ENCODE data around the gene PIP4K2B. TPM values are rescaled to one million over a fixed set of nuclear protein-coding genes. Genes with fewer than 3 reads are reported as not detected.

The PIP4K2B gene
- total and polyA plus RNA-seq, 9 of the 15 experiments (the other 6 are each of a cell fraction or from before 2014, with no cell fraction given) = 3.7 to 29.9 (median 23.0) TPM

DNA sequence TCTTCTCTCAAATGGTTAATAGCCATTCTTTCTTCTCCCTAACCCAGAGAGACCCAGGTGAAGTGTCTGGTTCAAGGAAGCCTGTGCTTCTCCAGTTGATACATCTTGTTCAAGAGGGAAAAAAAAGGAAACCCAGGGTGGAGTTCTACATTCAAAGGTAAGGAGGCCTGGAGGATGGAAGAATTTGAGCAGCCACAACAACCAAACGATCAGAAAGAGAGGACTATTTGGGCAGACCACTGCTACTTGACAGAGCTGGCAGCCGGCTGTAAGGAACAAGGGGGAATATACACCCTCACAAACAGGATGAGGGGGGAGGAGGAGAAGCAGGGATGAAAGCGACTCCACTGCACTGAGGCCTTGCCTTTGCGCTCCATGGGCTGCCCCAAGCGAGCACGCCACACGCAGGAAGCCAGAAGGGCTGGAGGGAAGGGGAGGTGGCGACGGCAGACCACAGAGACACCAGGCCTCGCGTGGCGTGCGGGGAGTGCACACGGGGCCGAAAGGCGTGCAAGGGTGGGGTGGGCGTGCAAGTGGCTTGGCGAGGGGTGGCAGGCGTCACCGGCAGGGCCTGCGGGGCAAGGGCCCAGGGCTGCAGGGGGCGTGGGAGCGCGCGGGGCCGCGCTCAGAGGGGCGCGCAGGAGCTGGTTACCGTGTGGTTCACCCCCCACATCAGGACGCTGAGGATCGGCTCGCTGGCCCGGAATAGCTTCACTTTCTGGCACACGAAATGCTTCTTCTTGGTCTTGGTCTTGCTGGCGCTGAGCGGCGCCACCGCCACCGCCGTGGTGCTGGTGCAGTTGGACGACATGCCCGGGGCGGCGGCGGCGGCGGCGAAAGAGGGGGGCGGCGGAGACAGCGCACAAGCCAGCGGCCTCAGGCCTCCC, 499 bp downstream of the PIP4K2B start (continued):
- no peak for TF ChIP-seq IFI16 (CRISPR knock-in tag; IDR thresholded peaks at IDR 0.05)
- TF ChIP-seq, protein P1, sequence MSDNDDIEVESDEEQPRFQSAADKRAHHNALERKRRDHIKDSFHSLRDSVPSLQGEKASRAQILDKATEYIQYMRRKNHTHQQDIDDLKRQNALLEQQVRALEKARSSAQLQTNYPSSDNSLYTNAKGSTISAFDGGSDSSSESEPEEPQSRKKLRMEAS (CRISPR knock-in tag; IDR thresholded peaks at IDR 0.05) = peak; percentile 65
- TF ChIP-seq KHSRP (IDR thresholded peaks at IDR 0.05) = no peak
- TF ChIP-seq GATAD2B (IDR thresholded peaks at IDR 0.05; ENCODE audit: borderline replicate concordance) = no peak
- no peak for TF ChIP-seq HOXB6 (CRISPR knock-in tag; IDR thresholded peaks at IDR 0.05; ENCODE audit: borderline replicate concordance)
- TF ChIP-seq, protein P2, sequence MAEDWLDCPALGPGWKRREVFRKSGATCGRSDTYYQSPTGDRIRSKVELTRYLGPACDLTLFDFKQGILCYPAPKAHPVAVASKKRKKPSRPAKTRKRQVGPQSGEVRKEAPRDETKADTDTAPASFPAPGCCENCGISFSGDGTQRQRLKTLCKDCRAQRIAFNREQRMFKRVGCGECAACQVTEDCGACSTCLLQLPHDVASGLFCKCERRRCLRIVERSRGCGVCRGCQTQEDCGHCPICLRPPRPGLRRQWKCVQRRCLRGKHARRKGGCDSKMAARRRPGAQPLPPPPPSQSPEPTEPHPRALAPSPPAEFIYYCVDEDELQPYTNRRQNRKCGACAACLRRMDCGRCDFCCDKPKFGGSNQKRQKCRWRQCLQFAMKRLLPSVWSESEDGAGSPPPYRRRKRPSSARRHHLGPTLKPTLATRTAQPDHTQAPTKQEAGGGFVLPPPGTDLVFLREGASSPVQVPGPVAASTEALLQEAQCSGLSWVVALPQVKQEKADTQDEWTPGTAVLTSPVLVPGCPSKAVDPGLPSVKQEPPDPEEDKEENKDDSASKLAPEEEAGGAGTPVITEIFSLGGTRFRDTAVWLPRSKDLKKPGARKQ (CRISPR knock-in tag; IDR thresholded peaks at IDR 0.05) = no peak
- no peak for TF ChIP-seq KLF6 (CRISPR knock-in tag; IDR thresholded peaks at IDR 0.05; ENCODE audit: borderline replicate concordance)
- TF ChIP-seq, protein P3, sequence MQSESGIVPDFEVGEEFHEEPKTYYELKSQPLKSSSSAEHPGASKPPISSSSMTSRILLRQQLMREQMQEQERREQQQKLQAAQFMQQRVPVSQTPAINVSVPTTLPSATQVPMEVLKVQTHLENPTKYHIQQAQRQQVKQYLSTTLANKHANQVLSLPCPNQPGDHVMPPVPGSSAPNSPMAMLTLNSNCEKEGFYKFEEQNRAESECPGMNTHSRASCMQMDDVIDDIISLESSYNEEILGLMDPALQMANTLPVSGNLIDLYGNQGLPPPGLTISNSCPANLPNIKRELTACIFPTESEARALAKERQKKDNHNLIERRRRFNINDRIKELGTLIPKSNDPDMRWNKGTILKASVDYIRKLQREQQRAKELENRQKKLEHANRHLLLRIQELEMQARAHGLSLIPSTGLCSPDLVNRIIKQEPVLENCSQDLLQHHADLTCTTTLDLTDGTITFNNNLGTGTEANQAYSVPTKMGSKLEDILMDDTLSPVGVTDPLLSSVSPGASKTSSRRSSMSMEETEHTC (IDR thresholded peaks at IDR 0.05) = no peak
- TF ChIP-seq, protein P4, sequence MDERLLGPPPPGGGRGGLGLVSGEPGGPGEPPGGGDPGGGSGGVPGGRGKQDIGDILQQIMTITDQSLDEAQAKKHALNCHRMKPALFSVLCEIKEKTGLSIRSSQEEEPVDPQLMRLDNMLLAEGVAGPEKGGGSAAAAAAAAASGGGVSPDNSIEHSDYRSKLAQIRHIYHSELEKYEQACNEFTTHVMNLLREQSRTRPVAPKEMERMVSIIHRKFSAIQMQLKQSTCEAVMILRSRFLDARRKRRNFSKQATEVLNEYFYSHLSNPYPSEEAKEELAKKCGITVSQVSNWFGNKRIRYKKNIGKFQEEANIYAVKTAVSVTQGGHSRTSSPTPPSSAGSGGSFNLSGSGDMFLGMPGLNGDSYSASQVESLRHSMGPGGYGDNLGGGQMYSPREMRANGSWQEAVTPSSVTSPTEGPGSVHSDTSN (CRISPR knock-in tag; IDR thresholded peaks at IDR 0.05; ENCODE audit: low read depth) = no peak
- TF ChIP-seq, protein P4 (tag; conservative IDR thresholded peaks at IDR 0.05; ENCODE audit: low read depth) = no peak
- TF ChIP-seq RHOXF2B (CRISPR knock-in tag; conservative IDR thresholded peaks at IDR 0.05) = no peak
- TF ChIP-seq EGR1 (conservative IDR thresholded peaks at IDR 0.05) = peak; percentile 64
- TF ChIP-seq, protein P5, sequence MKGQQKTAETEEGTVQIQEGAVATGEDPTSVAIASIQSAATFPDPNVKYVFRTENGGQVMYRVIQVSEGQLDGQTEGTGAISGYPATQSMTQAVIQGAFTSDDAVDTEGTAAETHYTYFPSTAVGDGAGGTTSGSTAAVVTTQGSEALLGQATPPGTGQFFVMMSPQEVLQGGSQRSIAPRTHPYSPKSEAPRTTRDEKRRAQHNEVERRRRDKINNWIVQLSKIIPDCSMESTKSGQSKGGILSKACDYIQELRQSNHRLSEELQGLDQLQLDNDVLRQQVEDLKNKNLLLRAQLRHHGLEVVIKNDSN (CRISPR knock-in tag; IDR thresholded peaks at IDR 0.05) = 0 out of 2 replicates have a peak, but pooled peaks have one; percentile 22
- TF ChIP-seq BMI1 (IDR thresholded peaks at IDR 0.05; ENCODE audit: low read length) = no peak
- TF ChIP-seq SMARCC2 (IDR thresholded peaks at IDR 0.05; ENCODE audit: low read depth) = no peak
- no peak for TF ChIP-seq NR2C2 (CRISPR knock-in tag; IDR thresholded peaks at IDR 0.05)
- no peak for TF ChIP-seq NR2C2 (tag; IDR thresholded peaks at IDR 0.05)
- no peak for TF ChIP-seq POLR3A (IDR thresholded peaks at IDR 0.05; ENCODE audit: borderline replicate concordance, extremely low read depth, insufficient read depth, insufficient read length)
- peak; percentile 65 for TF ChIP-seq ZFX (CRISPR knock-in tag; IDR thresholded peaks at IDR 0.05)
